Astrocyte of the cerebellum (primary cell): Measurements from ENCODE around the gene MEIS2.

Experiments
- DNase-seq: peaks from one replicate; pipeline ENCODE4 v3.0.0-alpha.2; 2011; ENCODE audit warnings: low read depth
- H3K4me3 ChIP-seq: 2 replicates; pipeline ENCODE4 v1.5.1; 2011; ENCODE audit warnings: mild to moderate bottlenecking, low read depth, low read length, moderate library complexity
- CTCF ChIP-seq: IDR thresholded peaks from 2 replicates; pipeline ENCODE4 v1.5.1; 2012; ENCODE audit warnings: low read length, low read depth, moderate library complexity, mild to moderate bottlenecking; ENCODE audit errors: missing control alignments
- in situ Hi-C: cut with HindIII; loops from 2 replicates; pipeline ENCODE4 v1.10.0; 2017; ENCODE audit warnings: low sequenced_read_pairs

Gene MEIS2

GRCh38 chr15:36917411-36918267 is 182.7 kb downstream of the MEIS2 start:
- no peak for TF ChIP-seq CTCF
- in situ Hi-C loops, result no loop called here
- no peak overlapping the region for H3K4me3 ChIP-seq
- no peak for DNase-seq

GRCh38 chr15:36914960-36915808 is 185.2 kb downstream of the MEIS2 start:
- DNase-seq, result no peak
- H3K4me3 ChIP-seq, result no peak overlapping the region
- TF ChIP-seq CTCF, result no peak
- in situ Hi-C loops, result no loop called here

GRCh38 chr15:36914466-36914865 is 185.9 kb downstream of the MEIS2 start:
- no peak for DNase-seq
- H3K4me3 ChIP-seq, result no peak overlapping the region
- in situ Hi-C loops, result no loop called here
- no peak for TF ChIP-seq CTCF

GRCh38 chr15:36912311-36912712 is 188.0 kb downstream of the MEIS2 start:
- DNase-seq, result no peak
- in situ Hi-C loops, result no loop called here
- no peak for TF ChIP-seq CTCF
- no peak overlapping the region for H3K4me3 ChIP-seq

- H3K4me3 ChIP-seq, result no peak overlapping the region
- no peak for TF ChIP-seq CTCF
- no peak for DNase-seq
- in situ Hi-C loops, result no loop called here
Measured at GRCh38 chr15:36911322-36911944, 188.9 kb downstream of the MEIS2 start.

- H3K4me3 ChIP-seq, result no peak overlapping the region
- no peak for DNase-seq
- in situ Hi-C loops, result no loop called here
- TF ChIP-seq CTCF, result no peak
Measured at GRCh38 chr15:36908991-36909390, 191.4 kb downstream of the MEIS2 start.
